GM18507 (cell line): Measurements from ENCODE around the gene STOX2.
"Not testable (repeated sequence)": the region's sequence is repeated elsewhere in the genome, so short reads cannot be mapped to it uniquely, and the experiment has no call there.

Experiments used
- DNase-seq: peaks from one replicate; pipeline ENCODE4 v3.0.0; 2011; ENCODE audit warnings: low read depth; ENCODE audit not compliant: insufficient read length; ENCODE audit errors: extremely low spot score
- FAIRE-seq: peaks from 2 replicates; lab custom pipeline; 2011; peaks lifted over from hg19 to GRCh38; lab: Jason Lieb, UNC

The STOX2 gene

DNA sequence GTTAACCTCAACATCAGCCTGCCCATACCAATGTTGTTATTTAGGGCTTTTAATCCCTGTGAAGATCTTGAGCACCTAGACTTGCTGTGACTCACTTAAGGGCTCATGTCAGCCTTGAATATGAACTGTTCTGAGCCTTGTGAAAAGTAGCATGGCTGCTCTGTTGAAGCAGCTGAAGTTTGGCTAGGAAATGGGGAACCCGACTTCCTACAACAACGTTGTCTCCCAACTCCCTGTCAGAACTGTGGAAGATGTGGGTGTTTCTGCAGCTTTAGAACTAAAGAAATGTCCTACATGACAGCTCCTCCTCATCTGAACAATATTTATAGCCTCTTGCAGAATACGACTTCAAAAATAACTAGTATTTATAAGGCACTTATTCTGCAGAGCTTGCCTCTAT, 27.5 kb downstream of the STOX2 start:
- FAIRE-seq (no peak), DNase-seq (no peak)

DNA sequence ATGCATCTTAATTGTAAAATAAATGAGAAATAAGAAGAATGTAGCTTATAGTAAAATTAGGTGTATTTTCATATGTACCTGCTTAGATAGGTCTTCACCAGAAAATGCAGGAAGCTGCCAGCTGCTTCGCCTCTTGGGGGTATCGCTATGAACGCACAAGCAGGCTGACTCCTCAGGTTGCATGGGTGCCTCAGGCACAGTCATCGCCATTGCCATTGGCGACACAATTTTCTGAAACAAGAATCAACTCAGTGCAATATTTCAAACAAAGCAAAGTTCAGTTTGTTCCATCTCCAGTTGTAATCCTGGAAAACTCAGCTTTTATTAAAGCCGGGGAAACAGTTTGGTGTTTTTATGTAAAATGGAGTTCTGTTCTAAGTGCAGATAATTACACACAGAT, 29.7 kb downstream of the STOX2 start:
- no peak for FAIRE-seq
- no peak for DNase-seq

DNA sequence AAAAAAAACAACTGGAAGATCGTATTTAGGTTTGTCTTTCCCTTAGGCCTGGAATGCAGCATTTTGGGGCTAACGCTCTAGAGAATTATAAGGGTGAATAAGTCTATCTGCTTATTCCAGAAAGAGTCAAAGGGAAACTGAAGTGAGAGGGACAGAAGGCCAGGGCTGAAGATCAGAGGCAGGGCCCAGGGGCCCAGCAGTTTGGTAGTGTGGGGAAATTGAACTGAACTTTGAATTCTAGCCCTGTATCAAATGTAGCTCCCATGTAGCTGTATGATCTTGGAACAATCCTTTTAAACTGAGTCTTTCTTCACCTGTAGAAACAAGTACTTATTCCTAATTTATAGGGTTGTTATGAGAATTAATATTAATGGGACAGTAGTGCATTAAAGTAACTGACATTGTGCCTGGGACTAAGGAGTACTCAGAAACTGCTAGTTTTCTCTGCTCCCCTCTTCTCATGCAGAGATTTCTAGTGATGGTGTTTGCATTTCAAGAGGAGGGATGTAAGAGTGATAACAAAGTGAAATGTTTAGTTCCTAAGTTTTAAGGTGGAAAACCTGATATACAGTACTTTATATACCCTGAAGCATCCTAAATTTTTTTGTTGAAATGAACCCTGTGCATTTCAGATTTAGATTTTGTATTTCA, 30.4 kb downstream of the STOX2 start:
- DNase-seq, result no peak
- no peak for FAIRE-seq

DNA sequence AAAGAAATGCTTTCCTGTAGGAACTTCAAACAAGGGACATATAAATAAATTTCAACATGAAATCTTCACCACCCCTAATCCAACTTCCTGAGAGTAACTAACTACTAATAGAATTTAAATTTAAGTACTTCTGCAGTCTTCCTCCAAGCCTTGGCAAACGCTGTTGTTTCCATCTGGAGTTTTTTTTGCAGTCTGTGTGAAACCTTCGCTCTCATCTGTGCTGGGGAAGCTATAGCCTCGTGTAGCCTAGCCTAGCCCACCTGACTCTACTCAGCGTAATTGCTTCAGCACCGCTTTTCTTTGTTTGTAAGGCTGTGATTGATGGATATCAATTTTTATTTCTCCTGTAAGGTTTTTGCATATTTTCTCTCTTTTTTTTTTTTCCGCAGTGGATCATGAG, 30.9 kb downstream of the STOX2 start:
- no peak for DNase-seq
- no peak for FAIRE-seq

DNA sequence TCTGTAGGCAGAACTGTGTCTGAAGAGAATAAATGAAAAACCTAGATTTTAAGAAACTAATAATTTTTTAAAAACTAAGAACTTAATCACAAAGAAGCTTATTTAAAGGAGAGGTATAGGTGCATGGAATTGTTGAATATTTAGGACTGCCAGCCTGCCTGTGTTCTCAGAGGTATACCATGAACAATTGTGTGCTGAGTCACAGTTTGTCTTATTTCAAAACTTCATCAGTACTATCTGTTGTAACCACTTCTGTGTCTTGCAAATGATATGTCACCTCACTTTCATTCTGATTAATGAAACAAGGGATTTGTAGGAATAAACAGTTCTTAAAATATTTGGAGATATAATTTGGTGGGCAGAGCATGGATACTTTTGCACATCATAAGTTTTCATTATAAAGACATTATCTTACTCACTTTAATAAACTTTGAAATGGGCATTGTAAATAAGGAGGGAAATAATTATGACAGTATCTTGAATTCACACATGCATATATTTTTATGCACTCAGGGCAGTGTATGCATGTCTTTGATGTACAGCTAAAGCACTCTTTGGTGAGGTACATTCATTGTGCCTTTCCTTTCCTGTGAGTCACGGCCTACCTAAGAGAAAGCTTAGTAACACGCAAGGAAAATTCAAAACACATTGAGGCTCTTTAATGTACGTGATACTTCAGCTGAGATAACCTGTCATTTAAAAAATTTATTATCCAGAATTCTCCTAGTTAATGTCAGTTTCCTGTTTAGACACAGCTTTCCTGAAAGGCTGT, 31.7 kb downstream of the STOX2 start:
- no peak for DNase-seq
- no peak for FAIRE-seq

DNA sequence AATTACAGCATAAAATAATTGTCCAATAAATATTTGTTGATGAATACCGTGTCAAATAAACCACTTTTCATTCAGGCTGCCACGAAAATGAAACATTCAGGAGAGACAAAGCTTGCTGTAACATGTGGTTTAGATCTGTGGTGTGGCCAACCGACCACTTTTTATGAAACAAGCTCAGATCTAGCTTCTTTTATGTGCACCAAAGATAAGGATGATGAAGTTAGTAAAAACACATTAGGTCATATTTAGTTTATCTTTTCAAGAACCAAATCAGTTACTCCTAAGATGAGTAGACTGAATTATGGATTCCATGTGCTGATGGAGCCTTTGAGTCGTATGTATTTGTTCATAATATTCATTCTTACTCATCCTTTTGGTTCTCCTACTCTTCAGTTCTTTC, 35.8 kb downstream of the STOX2 start:
- FAIRE-seq, result no peak
- DNase-seq, result no peak

DNA sequence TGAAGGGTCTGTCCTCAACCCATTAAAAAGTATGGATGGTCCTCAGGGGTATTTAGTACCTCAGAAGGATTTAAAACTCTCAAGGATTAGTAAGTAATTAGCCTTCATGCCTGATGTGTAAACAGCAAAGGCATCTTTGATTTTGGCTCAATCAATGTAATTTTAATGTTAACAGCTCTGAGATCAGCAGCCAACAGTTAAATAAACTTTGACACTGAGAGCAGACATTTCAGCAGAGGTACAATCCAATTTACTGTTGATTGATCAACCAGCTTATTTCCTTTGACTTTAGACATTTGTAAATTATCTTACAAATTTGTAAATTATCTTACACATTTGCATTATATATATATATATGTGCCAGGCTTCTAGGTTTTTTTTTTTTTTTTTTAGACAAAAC, 36.9 kb downstream of the STOX2 start:
- FAIRE-seq, result no peak
- DNase-seq, result no peak

DNA sequence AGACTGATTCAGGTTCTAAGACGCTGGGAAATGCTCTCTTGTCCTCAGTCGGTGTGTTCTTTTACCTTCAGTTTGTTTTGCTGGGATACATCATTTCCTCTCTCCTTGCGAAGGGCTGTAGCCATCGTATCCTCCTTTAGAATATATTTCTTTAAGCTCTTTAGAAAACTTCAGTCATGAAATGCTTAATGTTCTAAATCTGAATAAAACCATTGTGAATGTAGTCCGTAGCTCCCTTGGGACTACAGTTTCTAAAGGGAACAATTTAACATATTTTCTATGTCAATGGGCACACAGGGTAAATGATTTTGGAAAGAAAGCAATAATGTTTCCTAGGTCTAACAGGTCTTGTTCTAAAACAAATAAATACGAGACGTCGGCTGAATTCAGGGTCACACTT, 40.6 kb downstream of the STOX2 start:
- FAIRE-seq (no peak), DNase-seq (no peak)

DNA sequence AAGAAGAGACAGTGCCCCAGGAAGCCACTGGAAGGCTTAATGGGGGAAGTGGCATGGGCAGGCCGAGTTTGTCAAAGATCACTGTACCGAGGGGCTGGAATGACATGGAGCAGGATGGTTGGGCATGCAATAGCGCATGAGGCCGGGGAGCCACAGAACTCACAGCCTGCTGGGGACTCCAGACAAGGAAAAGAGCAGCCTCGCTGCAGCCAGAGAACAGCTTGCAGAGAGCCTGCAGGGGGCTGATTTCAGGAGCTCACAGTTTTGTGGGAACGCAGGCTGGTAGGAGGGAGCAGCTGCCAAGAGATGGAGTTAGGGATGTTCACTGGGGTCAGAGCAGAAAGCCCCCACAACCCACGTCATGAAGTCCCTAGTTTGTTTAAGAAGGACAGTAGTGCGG, 45.4 kb downstream of the STOX2 start:
- no peak for FAIRE-seq

DNA sequence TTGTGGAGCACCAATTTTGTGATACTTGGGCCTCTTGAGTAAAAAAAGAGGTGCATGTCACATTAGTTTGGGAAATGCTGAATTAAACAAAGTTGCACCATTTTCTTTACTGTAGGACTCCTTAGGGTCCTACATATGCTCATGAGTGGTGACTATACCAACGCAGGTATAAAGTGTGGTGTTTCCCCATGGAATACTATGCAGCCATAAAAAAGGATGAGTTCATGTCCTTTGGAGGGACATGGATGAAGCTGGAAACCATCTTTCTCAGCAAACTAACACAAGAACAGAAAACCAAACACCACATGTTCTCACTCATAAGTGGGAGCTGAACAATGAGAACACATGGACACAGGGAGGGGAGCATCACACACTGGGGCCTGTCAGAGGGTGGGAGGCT, 47.5 kb downstream of the STOX2 start:
- not testable (repeated sequence) for FAIRE-seq, DNase-seq

More for the DNA sequence above, 45.4 kb downstream of the STOX2 start:
- DNase-seq, result no peak

DNA sequence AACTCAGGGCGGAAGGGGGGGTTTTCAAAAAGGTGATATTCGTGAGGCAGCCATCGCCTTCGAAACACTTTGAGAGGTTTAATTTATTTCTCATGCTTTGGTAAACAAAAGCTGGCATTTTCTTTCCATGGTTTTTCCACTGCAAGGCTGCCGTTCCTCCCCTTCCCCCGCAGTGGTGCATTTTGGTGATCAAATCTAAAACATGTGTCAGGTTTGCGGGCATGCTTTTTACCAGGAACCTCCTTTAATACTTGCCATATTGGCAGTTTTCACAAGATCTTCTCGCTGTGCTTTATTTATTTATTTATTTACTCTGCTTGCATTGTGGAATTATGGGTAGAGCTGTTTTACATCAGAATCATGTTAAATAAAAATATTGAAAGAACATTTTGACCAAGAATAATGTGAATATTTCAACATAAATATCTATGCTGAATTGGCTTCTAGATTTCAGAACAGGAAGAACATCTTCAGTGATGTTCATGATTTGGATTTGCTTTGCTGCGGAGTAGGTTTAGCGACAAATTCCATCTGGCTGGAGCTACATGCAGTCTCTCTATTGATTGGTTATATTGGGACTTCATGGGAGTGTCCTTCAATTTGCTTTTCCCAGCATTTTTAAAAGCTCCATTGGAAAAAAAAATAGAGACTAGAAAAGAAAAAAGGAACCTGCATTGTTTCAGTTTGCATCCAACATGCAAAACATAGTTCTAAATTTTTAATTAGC, 54.4 kb downstream of the STOX2 start:
- FAIRE-seq (no peak), DNase-seq (no peak)

DNA sequence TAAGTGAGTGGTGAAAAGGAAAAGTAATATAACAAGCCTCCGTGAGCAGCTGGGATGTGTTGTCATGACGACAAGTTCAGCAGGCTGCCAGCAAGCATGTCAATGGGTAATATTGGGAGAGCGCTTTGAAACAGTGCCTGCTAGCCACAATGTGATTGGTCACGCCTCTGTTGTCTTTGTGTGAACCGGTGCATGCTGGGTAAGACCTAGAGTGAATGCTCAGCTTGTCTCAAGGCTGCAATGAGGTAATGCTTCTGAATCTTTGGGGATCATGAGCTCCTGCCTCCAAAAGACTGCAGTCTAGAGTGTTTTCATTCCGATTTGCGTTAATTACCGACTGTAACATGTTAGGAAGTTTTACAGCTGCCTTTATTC, 54.9 kb downstream of the STOX2 start:
- DNase-seq (no peak), FAIRE-seq (no peak)

DNA sequence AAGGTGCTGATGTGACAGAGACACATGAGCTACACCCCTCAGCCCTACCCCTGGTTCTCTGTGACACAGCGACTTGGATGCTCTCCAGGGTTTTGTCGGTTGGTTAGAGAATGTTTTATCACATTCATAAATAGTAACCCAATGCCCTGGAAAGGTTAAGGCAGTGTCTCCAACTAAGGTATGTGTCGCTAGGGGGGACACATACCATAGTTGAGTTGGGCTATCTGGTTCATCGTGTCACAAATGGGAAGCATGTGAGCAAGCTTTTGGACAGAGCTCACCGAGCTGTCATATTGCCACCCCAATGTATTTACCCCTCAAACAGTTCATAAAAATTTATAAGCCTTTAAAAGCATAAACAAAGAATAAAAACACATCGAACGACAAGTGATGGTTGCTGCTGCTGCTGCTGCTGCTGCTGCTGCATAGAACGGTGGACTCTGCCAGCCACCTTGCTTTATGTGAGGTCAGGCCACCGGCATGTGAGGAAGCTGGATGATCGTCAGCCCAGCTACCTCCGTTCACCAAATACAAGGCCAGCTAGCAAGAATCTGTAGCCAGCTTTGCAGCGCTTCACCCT, 55.9 kb downstream of the STOX2 start:
- DNase-seq, result no peak
- no peak for FAIRE-seq

DNA sequence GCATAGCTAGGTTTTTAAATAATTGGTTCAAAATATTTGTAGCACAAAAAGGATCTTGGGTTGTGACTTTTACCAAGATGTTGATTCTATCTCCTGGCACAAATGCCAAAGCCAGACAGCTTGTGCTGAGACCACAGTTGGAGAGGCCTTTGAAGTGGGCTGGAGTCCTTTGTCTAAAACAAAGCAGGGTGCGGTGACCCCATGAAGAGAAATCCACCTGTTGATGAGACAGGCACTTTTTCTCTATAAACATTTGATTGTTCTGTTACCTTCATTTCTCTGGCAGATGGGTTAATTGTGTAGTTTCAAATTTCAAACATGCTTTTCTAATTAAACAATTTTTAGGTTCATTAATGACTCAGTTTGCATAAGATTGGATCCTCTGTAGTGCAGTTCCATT, 56.7 kb downstream of the STOX2 start:
- DNase-seq, result no peak
- no peak for FAIRE-seq

DNA sequence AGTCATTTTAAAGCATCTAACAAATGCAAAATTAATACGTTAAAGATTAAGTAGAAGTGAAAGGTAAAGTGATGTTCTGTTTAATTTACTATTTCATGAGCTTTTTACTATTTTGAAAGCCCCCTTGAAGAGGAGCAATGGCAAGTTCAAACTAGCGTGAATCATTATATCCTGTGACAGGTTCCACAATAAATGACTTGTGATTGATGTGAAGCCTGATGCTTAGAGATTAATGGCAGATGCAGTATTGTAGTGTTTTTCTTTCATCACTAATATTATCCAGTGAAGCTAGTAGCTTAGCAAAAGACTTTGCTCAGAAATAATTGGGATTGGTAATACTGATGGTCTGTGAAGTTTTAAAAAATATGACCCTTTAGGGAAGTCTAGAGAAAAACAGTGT, 57.3 kb downstream of the STOX2 start:
- FAIRE-seq, result no peak

DNA sequence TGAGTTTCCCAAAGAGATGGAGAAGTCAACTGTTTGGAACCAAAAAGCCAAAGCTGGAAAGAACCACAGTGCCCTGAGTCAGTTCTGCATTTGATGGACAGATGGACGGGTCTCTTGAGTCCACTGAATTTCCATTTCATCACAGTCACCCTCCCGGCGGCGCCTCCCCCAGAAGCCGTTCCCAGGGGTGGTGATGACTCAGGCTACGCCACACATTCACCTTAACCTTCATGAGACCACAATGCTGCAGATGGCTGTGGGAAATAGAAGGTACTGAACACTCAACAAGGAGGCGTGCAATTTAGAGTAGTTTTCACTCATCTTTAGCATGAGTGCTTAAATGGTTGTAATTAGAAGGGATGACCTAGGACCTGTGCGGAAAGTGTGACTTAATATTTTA, 61.3 kb downstream of the STOX2 start:
- FAIRE-seq (no peak), DNase-seq (no peak)

More for the DNA sequence above, 57.3 kb downstream of the STOX2 start:
- no peak for DNase-seq

DNA sequence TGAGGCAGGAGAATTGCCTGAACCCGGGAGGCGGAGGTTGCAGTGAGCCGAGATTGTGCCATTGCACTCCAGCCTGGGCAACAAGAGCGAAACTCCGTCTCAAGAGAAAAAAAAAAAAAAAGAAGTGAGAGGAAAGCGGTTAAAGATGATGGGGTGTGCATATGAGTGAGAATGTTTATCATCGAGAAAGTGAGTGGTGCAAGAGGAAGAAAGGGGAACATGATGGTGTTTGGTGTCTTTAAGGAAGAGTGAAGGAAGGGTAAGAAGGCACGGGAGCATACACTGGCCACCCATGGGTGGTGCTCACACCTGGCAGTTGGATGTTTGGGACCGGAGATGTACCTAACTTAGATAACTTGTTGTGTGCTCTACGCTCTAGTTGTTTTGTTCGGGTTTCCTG, 62.2 kb downstream of the STOX2 start:
- no peak for FAIRE-seq

DNA sequence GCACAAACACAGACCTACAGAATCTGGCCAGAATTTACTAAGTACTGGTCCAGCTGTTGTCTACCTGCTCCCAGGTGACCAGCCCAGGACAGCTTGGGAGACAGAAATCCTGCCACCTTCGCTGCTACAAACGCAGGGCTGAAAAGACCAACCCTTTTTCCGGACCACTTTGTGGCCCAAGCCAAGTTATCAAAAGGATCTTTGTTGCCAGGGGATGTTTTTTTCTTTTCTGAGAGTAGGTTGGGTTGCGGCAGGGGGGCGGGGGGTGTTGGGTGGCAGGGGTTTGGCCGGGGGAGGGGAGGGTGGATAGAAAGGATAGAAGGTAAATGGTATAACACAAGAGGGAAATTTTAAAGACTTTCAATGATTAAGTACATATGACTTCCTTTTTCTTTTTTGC, 63.4 kb downstream of the STOX2 start:
- FAIRE-seq (no peak), DNase-seq (no peak)

More for the DNA sequence above, 62.2 kb downstream of the STOX2 start:
- DNase-seq, result no peak

DNA sequence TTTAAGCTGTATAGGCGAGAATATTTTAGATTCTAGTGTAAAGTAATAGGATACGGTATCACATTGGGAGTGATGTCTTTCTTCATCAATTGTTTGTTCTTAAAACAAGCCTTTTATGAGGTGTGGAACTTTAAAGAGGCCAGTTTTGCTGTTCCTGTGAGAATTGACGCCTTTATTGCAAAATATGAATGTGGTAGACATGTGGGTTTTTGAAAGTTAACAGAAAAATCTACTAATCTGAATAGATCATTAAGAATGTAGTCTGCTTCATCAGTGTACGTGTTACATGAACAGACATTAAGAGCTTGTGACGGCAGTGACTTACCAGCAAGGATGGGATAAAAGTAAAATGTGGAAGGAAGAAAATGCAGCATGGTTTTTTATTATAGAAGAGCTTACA, 63.8 kb downstream of the STOX2 start:
- no peak for DNase-seq
- FAIRE-seq, result no peak

DNA sequence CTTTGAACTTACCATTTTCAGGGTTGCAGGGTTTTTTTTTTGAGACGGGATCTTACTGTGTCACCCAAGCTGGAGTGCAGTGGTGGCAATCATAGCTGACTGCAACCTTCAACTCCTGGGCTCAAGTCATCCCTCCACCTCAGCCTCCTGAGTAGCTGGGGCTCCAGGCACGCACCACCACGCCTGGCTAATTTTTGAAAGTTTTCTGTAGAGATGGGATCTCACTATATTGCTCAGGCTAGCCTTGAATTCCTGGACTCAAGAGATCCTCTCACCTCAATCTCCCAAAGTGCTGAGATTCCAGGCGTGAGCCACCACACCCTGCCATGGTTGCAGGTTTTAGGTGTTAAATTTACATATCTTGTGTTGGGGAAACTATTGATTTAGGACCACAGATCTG, 64.5 kb downstream of the STOX2 start:
- no peak for DNase-seq
- no peak for FAIRE-seq
